Neural cell (in vitro differentiated cells): Measurements from ENCODE around the gene IFTAP. TPM values are rescaled to one million over a fixed set of nuclear protein-coding genes. Genes with fewer than 3 reads are reported as not detected.

Source experiments
- polyA plus RNA-seq: library from polyadenylated mRNA; depleted of rRNA; stranded (reverse); fragments of >200 nt; gene quantifications from 2 replicates; pipeline ENCODE4 v1.2.3, GENCODE V29; 2014

The IFTAP gene
- polyA plus RNA-seq, 1 donor from 2014 or later = 71.9 TPM

Other genes starting within 250 kb of the IFTAP start
- 7.5 and 9.0 TPM in 2 replicates for gene TRAF6, start 84.2 kb upstream of the IFTAP start, polyA plus RNA-seq
- gene RAG1, start 26.5 kb upstream of the IFTAP start, polyA plus RNA-seq = 0.12 and 0.16 TPM in 2 replicates
- gene RAG2, start 3.7 kb downstream of the IFTAP start, polyA plus RNA-seq = not detected in 2 replicates